ENCODE measurements around the gene PTPRB.

- TF ChIP-seq, protein P1, sequence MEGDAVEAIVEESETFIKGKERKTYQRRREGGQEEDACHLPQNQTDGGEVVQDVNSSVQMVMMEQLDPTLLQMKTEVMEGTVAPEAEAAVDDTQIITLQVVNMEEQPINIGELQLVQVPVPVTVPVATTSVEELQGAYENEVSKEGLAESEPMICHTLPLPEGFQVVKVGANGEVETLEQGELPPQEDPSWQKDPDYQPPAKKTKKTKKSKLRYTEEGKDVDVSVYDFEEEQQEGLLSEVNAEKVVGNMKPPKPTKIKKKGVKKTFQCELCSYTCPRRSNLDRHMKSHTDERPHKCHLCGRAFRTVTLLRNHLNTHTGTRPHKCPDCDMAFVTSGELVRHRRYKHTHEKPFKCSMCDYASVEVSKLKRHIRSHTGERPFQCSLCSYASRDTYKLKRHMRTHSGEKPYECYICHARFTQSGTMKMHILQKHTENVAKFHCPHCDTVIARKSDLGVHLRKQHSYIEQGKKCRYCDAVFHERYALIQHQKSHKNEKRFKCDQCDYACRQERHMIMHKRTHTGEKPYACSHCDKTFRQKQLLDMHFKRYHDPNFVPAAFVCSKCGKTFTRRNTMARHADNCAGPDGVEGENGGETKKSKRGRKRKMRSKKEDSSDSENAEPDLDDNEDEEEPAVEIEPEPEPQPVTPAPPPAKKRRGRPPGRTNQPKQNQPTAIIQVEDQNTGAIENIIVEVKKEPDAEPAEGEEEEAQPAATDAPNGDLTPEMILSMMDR (IDR thresholded peaks at IDR 0.05; ENCODE audit: extremely low read depth in 1 of 2, insufficient read depth in 1 of 2, low read depth in 1 of 2, low read length in 2 of 2): no peak
- TF ChIP-seq POLR2AphosphoS5 (IDR thresholded peaks at IDR 0.05; ENCODE audit: insufficient read depth, low read depth, low read length) (no peak), POLR2A (IDR thresholded peaks at IDR 0.05; ENCODE audit: low read depth, low read length) (no peak), EZH2 (IDR thresholded peaks at IDR 0.05; ENCODE audit: borderline replicate concordance, low read depth, low read length, severe bottlenecking) (no peak)
- TF ChIP-seq, protein P2, sequence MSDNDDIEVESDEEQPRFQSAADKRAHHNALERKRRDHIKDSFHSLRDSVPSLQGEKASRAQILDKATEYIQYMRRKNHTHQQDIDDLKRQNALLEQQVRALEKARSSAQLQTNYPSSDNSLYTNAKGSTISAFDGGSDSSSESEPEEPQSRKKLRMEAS (IDR thresholded peaks at IDR 0.05; ENCODE audit: insufficient read depth, insufficient read length): no peak
Observed at GRCh38 chr12:70467918-70468733, 169.1 kb downstream of the PTPRB start.
